Stimulated activated CD4-positive, alpha-beta T cell treated with anti-CD3 and anti-CD28 coated beads, Interleukin-4, amount 100 ng/mL, for 48 hours (primary cell): ENCODE results near the gene TMX2.

Source experiments
- DNase-seq, 2 donors: peaks; one replicate each; pipeline ENCODE4 v3.0.0-alpha.2; 2020; ENCODE audit warnings: low read depth in 2 of 2

TMX2 gene

GRCh38 chr11:57764972-57765371 lies 52.6 kb downstream of the TMX2 start:
- no peak for DNase-seq

GRCh38 chr11:57770793-57771192 lies 58.4 kb downstream of the TMX2 start:
- no peak for DNase-seq

- no peak for DNase-seq
These were observed 59.0 kb downstream of the TMX2 start for GRCh38 chr11:57771365-57771764.

GRCh38 chr11:57772562-57772961 lies 60.2 kb downstream of the TMX2 start:
- no peak for DNase-seq

GRCh38 chr11:57773026-57773598 lies 60.7 kb downstream of the TMX2 start:
- DNase-seq, result no peak

- DNase-seq, result no peak
These were observed 63.1 kb downstream of the TMX2 start for GRCh38 chr11:57775491-57775890.

GRCh38 chr11:57776031-57776521 lies 63.7 kb downstream of the TMX2 start:
- DNase-seq, result no peak

- no peak for DNase-seq
These were observed 64.3 kb downstream of the TMX2 start for GRCh38 chr11:57776577-57777210.

GRCh38 chr11:57777969-57778317 lies 65.5 kb downstream of the TMX2 start:
- no peak for DNase-seq

GRCh38 chr11:57778318-57779037 lies 66.1 kb downstream of the TMX2 start:
- no peak for DNase-seq

- DNase-seq, result no peak
These were observed 66.9 kb downstream of the TMX2 start for GRCh38 chr11:57779276-57779675.

- no peak for DNase-seq
These were observed 69.1 kb downstream of the TMX2 start for GRCh38 chr11:57781529-57781943.

GRCh38 chr11:57785072-57785471 lies 72.7 kb downstream of the TMX2 start:
- DNase-seq, result no peak

GRCh38 chr11:57786436-57786835 lies 74.0 kb downstream of the TMX2 start:
- DNase-seq, result no peak

GRCh38 chr11:57787006-57787604 lies 74.7 kb downstream of the TMX2 start:
- no peak for DNase-seq

GRCh38 chr11:57787920-57788702 lies 75.7 kb downstream of the TMX2 start:
- DNase-seq, result no peak

- no peak for DNase-seq
These were observed 76.3 kb downstream of the TMX2 start for GRCh38 chr11:57788703-57789088.
